HEK293 (cell line): ENCODE measurements around the gene PKN3.
A peak's percentile ranks its signal among the peaks of the same experiment; 100 is the strongest.

Experiments used
- CTCF ChIA-PET: fragments of 350-600 bp; formaldehyde crosslinking; extraction: SDS; loops from one replicate; lab custom pipeline; 2021; ENCODE audit warnings: antibody characterized with exemption; lab: Yijun Ruan, JAX
- POLR2A ChIA-PET: fragments of 300-600 bp; formaldehyde crosslinking; extraction: SDS; loops from one replicate; lab custom pipeline; 2020; ENCODE audit warnings: antibody characterized with exemption, inconsistent platforms; lab: Yijun Ruan, JAX
- H3K27ac ChIP-seq: fragments of 200-500 bp; sonication (Bioruptor generic); 2 replicates; pipeline ENCODE4 v1.5.1; 2014; ENCODE audit warnings: low read depth, low read length, control low read depth, inconsistent platforms; ENCODE audit errors: extremely low read depth
- H3K36me3 ChIP-seq, 2 experiments: fragments of 200-500 bp in 1 of 2; sonication (Bioruptor generic) in 1 of 2; 1 replicate in 1 of 2; 2 replicates in 1 of 2; pipeline ENCODE4 v1.5.1; 2014 to 2017; ENCODE audit warnings: inconsistent platforms in 2 of 2, low read length in 2 of 2; ENCODE audit not compliant: control insufficient read depth in 2 of 2, insufficient read depth in 1 of 2
- H3K4me1 ChIP-seq: fragments of 200-500 bp; sonication (Bioruptor generic); 2 replicates; pipeline ENCODE4 v1.5.1; 2014; ENCODE audit warnings: mild to moderate bottlenecking, low read length, inconsistent platforms; ENCODE audit not compliant: control insufficient read depth, insufficient read depth
- H3K4me3 ChIP-seq: 2 replicates; pipeline ENCODE4 v1.5.1; 2011; ENCODE audit warnings: low read depth, mild to moderate bottlenecking, control low read depth, low read length, moderate library complexity
- H3K9me3 ChIP-seq: fragments of 200-500 bp; sonication (Bioruptor generic); 2 replicates; pipeline ENCODE4 v1.5.1; 2014; ENCODE audit warnings: low read depth, low read length, inconsistent platforms; ENCODE audit not compliant: control insufficient read depth, insufficient read depth
- IKZF3 ChIP-seq: fragments of 450-650 bp; IDR thresholded peaks from 2 replicates; pipeline ENCODE4 v1.5.0; 2018; ENCODE audit warnings: missing biosample characterization, mild to moderate bottlenecking, missing genetic modification characterization, moderate library complexity
- KLF16 ChIP-seq: fragments of 450-650 bp; formaldehyde crosslinking; IDR thresholded peaks from 2 replicates; pipeline ENCODE4 v1.5.1; 2017; ENCODE audit warnings: missing biosample characterization, missing genetic modification characterization
- KLF7 ChIP-seq: fragments of 450-650 bp; formaldehyde crosslinking; IDR thresholded peaks from 2 replicates; pipeline ENCODE4 v1.5.1; 2016; ENCODE audit warnings: missing biosample characterization, missing genetic modification characterization, borderline replicate concordance
- MZF1 ChIP-seq: fragments of 450-650 bp; formaldehyde crosslinking; IDR thresholded peaks from 2 replicates; pipeline ENCODE4 v1.5.1; 2017; ENCODE audit warnings: missing biosample characterization, missing genetic modification characterization, borderline replicate concordance
- SP2 ChIP-seq: fragments of 450-650 bp; formaldehyde crosslinking; IDR thresholded peaks from 2 replicates; pipeline ENCODE4 v1.5.1; 2016; ENCODE audit warnings: missing biosample characterization, missing genetic modification characterization
- YY1 ChIP-seq: fragments of 450-650 bp; formaldehyde crosslinking; IDR thresholded peaks from 2 replicates; pipeline ENCODE4 v1.5.1; 2018; ENCODE audit warnings: missing biosample characterization, missing genetic modification characterization
- YY2 ChIP-seq: fragments of 450-650 bp; formaldehyde crosslinking; IDR thresholded peaks from 2 replicates; pipeline ENCODE4 v1.5.1; 2016; ENCODE audit warnings: missing biosample characterization, missing genetic modification characterization
- ZEB2 ChIP-seq: fragments of 450-650 bp; formaldehyde crosslinking; IDR thresholded peaks from 2 replicates; pipeline ENCODE4 v1.5.1; 2016; ENCODE audit warnings: missing biosample characterization, missing genetic modification characterization
- ZFP69B ChIP-seq: fragments of 450-650 bp; formaldehyde crosslinking; IDR thresholded peaks from 2 replicates; pipeline ENCODE4 v1.5.1; 2016; ENCODE audit warnings: missing biosample characterization, missing genetic modification characterization
- ZNF155 ChIP-seq: fragments of 450-650 bp; formaldehyde crosslinking; IDR thresholded peaks from 2 replicates; pipeline ENCODE4 v1.5.1; 2016; ENCODE audit warnings: missing biosample characterization, missing genetic modification characterization
- ZNF174 ChIP-seq: fragments of 450-650 bp; formaldehyde crosslinking; IDR thresholded peaks from 2 replicates; pipeline ENCODE4 v1.5.0; 2017; ENCODE audit warnings: missing biosample characterization, mild to moderate bottlenecking, missing genetic modification characterization
- ZNF239 ChIP-seq: fragments of 450-650 bp; formaldehyde crosslinking; IDR thresholded peaks from 2 replicates; pipeline ENCODE4 v1.5.1; 2016; ENCODE audit warnings: missing biosample characterization, missing genetic modification characterization
- ZNF248 ChIP-seq: fragments of 450-650 bp; formaldehyde crosslinking; IDR thresholded peaks from 2 replicates; pipeline ENCODE4 v1.5.1; 2017; ENCODE audit warnings: missing biosample characterization, missing genetic modification characterization
- ZNF394 ChIP-seq: fragments of 450-650 bp; formaldehyde crosslinking; IDR thresholded peaks from 2 replicates; pipeline ENCODE4 v1.5.1; 2016; ENCODE audit warnings: missing biosample characterization, missing genetic modification characterization, mild to moderate bottlenecking, moderate library complexity, borderline replicate concordance
- ZNF561 ChIP-seq: fragments of 450-650 bp; IDR thresholded peaks from 2 replicates; pipeline ENCODE4 v1.5.1; 2018; ENCODE audit warnings: missing biosample characterization, missing genetic modification characterization, borderline replicate concordance
- ZNF580 ChIP-seq: fragments of 450-650 bp; formaldehyde crosslinking; IDR thresholded peaks from 2 replicates; pipeline ENCODE4 v1.5.1; 2016; ENCODE audit warnings: missing biosample characterization, missing genetic modification characterization
- ZNF629 ChIP-seq: fragments of 450-650 bp; formaldehyde crosslinking; IDR thresholded peaks from 2 replicates; pipeline ENCODE4 v1.5.1; 2017; ENCODE audit warnings: missing biosample characterization, missing genetic modification characterization
- ZNF670 ChIP-seq: fragments of 450-650 bp; formaldehyde crosslinking; IDR thresholded peaks from 2 replicates; pipeline ENCODE4 v1.5.1; 2016; ENCODE audit warnings: missing biosample characterization, missing genetic modification characterization, low read depth
- ZNF692 ChIP-seq: fragments of 450-650 bp; formaldehyde crosslinking; IDR thresholded peaks from 2 replicates; pipeline ENCODE4 v1.5.1; 2016; ENCODE audit warnings: missing biosample characterization, missing genetic modification characterization
- ZSCAN18 ChIP-seq: fragments of 450-650 bp; formaldehyde crosslinking; IDR thresholded peaks from 2 replicates; pipeline ENCODE4 v1.5.1; 2016; ENCODE audit warnings: missing biosample characterization, missing genetic modification characterization

The PKN3 gene

GRCh38 chr9:128733256-128733655 lies 31.0 kb downstream of the PKN3 start (continued):
- TF ChIP-seq ZNF561 (tag by site-specific recombination) (peak; percentile 76; the same call in 1 of the 2 replicates), ZNF629 (tag by site-specific recombination) (0 out of 2 replicates have a peak, but pooled peaks have one; percentile 33), YY2 (peak; percentile 75), ZEB2 (peak; percentile 67), YY1 (tag by site-specific recombination) (peak; percentile 89), ZNF670 (tag by site-specific recombination) (no peak), ZNF394 (tag by site-specific recombination) (no peak), IKZF3 (peak; percentile 79; the same call in 1 of the 2 replicates), SP2 (tag by site-specific recombination) (no peak), ZFP69B (tag by site-specific recombination) (0 out of 2 replicates have a peak, but pooled peaks have one; percentile 47), ZNF692 (tag by site-specific recombination) (peak; percentile 53; the same call in 1 of the 2 replicates), MZF1 (tag by site-specific recombination) (0 out of 2 replicates have a peak, but pooled peaks have one; percentile 26)

- no peak overlapping the region for H3K4me3 ChIP-seq
- H3K4me1 ChIP-seq = no peaks in the 10 kb centered on the region
- H3K27ac ChIP-seq = no peak overlapping the region
- no peak for TF ChIP-seq ZSCAN18 (tag by site-specific recombination)
- no peak for TF ChIP-seq ZNF174 (tag by site-specific recombination)
- TF ChIP-seq ZNF239 (tag by site-specific recombination) = no peak
- TF ChIP-seq ZNF580 = no peak
- no peak for TF ChIP-seq KLF7
- no peak for TF ChIP-seq ZNF248 (tag by site-specific recombination)
- ChIA-PET CTCF (interaction anchor here (1.1 to 5.3 kb wide), 2 partner anchors 78 to 193 kb away, joined by 3 to 41 read pairs; no protein-coding TSS in a partner anchor), POLR2A (interaction anchor here (1.4 kb wide), 1 partner anchor 11 kb away, joined by 3 read pairs; the partner anchor contains the start of gene ZDHHC12)
- peaks cover 0 to 43% of the 10 kb centered on the region in 2 experiments; a peak in 2 of 3 replicates for H3K36me3 ChIP-seq
- H3K9me3 ChIP-seq = no peaks in the 10 kb centered on the region
These were observed 33.1 kb downstream of the PKN3 start for GRCh38 chr9:128735373-128735772.

- no peak overlapping the region for H3K4me3 ChIP-seq
- H3K4me1 ChIP-seq = no peaks in the 10 kb centered on the region
- H3K9me3 ChIP-seq = no peaks in the 10 kb centered on the region
- ChIA-PET POLR2A (interaction anchor here (1.1 to 1.4 kb wide), 2 partner anchors 9 to 76 kb away, joined by 3 to 4 read pairs; partner anchors contain the start of gene ENDOG), CTCF (interaction anchor here (1.0 to 2.8 kb wide), 2 partner anchors 9 to 265 kb away, joined by 3 to 21 read pairs; no protein-coding TSS in a partner anchor)
- H3K27ac ChIP-seq = no peak overlapping the region
- TF ChIP-seq ZNF155 (no peak), ZNF561 (tag by site-specific recombination) (no peak), KLF16 (tag by site-specific recombination) (no peak)
- TF ChIP-seq, all 188 proteins: peak for 0
- H3K36me3 ChIP-seq = peaks cover 0 to 32% of the 10 kb centered on the region in 2 experiments; a peak in 2 of 3 replicates
These were observed 40.1 kb downstream of the PKN3 start for GRCh38 chr9:128742401-128742800.
